ENCODE results near the gene AQP7. TPM values are rescaled to one million over a fixed set of nuclear protein-coding genes. Genes with fewer than 3 reads are reported as not detected.
"Not testable (repeated sequence)": the region's sequence is repeated elsewhere in the genome, so short reads cannot be mapped to it uniquely, and the experiment has no call there.

AQP7 gene
- under 1 TPM; 0.23 to 0.35 TPM for total RNA-seq

- peak within 1 kb of the TSS; percentile 57 for H3K27ac Mint-ChIP-seq
- H3K4me1 Mint-ChIP-seq: peaks cover 18% of the 10 kb centered on the region
- POLR2A ChIA-PET; H3K4me3 Mint-ChIP-seq; H3K36me3 Mint-ChIP-seq (ENCODE audit: low read depth); H3K9me3 Mint-ChIP-seq; DNase-seq; H3K27me3 Mint-ChIP-seq: not testable (repeated sequence)
- CTCF ChIA-PET: interaction anchor here (1.3 to 4.8 kb wide), 5 partner anchors 13 to 70 kb away, joined by 4 to 51 read pairs (median 18); partner anchors contain the start of gene AQP3
These were observed at the start of gene AQP7 for GRCh38 chr9:33402371-33402770. TSS of gene AQP7 (minus strand) at chr9:33402568. CDS start at chr9:33401262, 1,306 bp downstream.

GRCh38 chr9:33450621-33451146 is 48.3 kb upstream of the AQP7 start:
- Mint-ChIP-seq H3K4me3 (no peak overlapping the region), H3K36me3 (ENCODE audit: low read depth) (peaks cover 16% of the 10 kb centered on the region), H3K27ac (no peak overlapping the region), H3K9me3 (no peaks in the 10 kb centered on the region), H3K27me3 (no peaks in the 10 kb centered on the region), H3K4me1 (peaks cover 67% of the 10 kb centered on the region)
- ChIA-PET CTCF (interaction anchor here (0.7 to 12.3 kb wide), 9 partner anchors 10 to 161 kb away, joined by 3 to 132 read pairs (median 5); partner anchors contain the start of gene NFX1), POLR2A (no interaction called here)
- no peak for DNase-seq

GRCh38 chr9:33449715-33450114 is 47.3 kb upstream of the AQP7 start:
- Mint-ChIP-seq H3K27ac (no peak overlapping the region), H3K4me1 (peaks cover 73% of the 10 kb centered on the region), H3K36me3 (ENCODE audit: low read depth) (peaks cover 25% of the 10 kb centered on the region), H3K27me3 (no peaks in the 10 kb centered on the region), H3K4me3 (no peak overlapping the region), H3K9me3 (no peaks in the 10 kb centered on the region)
- no peak for DNase-seq
- ChIA-PET CTCF (interaction anchor here (1.2 to 12.3 kb wide), 7 partner anchors 10 to 74 kb away, joined by 3 to 132 read pairs (median 5); partner anchors contain the start of gene NOL6), POLR2A (no interaction called here)

- H3K4me1 Mint-ChIP-seq: peaks cover 71% of the 10 kb centered on the region
- peak overlapping the region; percentile 97 for H3K27ac Mint-ChIP-seq
- DNase-seq: no peak
- no peaks in the 10 kb centered on the region for H3K9me3 Mint-ChIP-seq
- ChIA-PET CTCF (interaction anchor here (0.6 to 12.3 kb wide), 14 partner anchors 9 to 229 kb away, joined by 3 to 132 read pairs (median 6); partner anchors contain the start of gene NOL6), POLR2A (interaction anchor here (1.7 kb wide), 1 partner anchor 32 kb away, joined by 9 read pairs; no protein-coding TSS in a partner anchor)
- peak overlapping the region; percentile 94 for H3K4me3 Mint-ChIP-seq
- H3K27me3 Mint-ChIP-seq: no peaks in the 10 kb centered on the region
- H3K36me3 Mint-ChIP-seq (ENCODE audit: low read depth): peaks cover 37% of the 10 kb centered on the region
These were observed 45.6 kb upstream of the AQP7 start for GRCh38 chr9:33447799-33448553.

GRCh38 chr9:33446946-33447798 is 44.8 kb upstream of the AQP7 start, which contains the start of gene AQP3:
TSS of gene AQP3 (minus strand) at chr9:33447593. CDS start at chr9:33447530, 63 bp downstream.
- CTCF ChIA-PET: interaction anchor here (0.7 to 12.3 kb wide), 13 partner anchors 10 to 160 kb away, joined by 3 to 132 read pairs (median 7); partner anchors contain the start of gene NOL6
- H3K9me3 Mint-ChIP-seq: no peaks in the 10 kb centered on the region
- no peaks in the 10 kb centered on the region for H3K27me3 Mint-ChIP-seq

GRCh38 chr9:33446240-33446945 is 44.0 kb upstream of the AQP7 start:
- DNase-seq: peak; percentile 71
- POLR2A ChIA-PET: interaction anchor here (1.7 kb wide), 1 partner anchor 30 kb away, joined by 9 read pairs; no protein-coding TSS in a partner anchor
- H3K27ac Mint-ChIP-seq: peak overlapping the region; percentile 97
- no peaks in the 10 kb centered on the region for H3K9me3 Mint-ChIP-seq
- H3K27me3 Mint-ChIP-seq: no peaks in the 10 kb centered on the region
- CTCF ChIA-PET: interaction anchor here (0.8 to 12.3 kb wide), 6 partner anchors 11 to 43 kb away, joined by 3 to 132 read pairs (median 10); partner anchors contain the start of gene NOL6
- H3K4me1 Mint-ChIP-seq: peaks cover 70% of the 10 kb centered on the region
- H3K36me3 Mint-ChIP-seq (ENCODE audit: low read depth): peaks cover 51% of the 10 kb centered on the region
- H3K4me3 Mint-ChIP-seq: peak overlapping the region; percentile 94

More at GRCh38 chr9:33446946-33447798, 44.8 kb upstream of the AQP7 start, which contains the start of gene AQP3:
- POLR2A ChIA-PET: interaction anchor here (1.7 kb wide), 1 partner anchor 31 kb away, joined by 9 read pairs; no protein-coding TSS in a partner anchor
- DNase-seq: peak; percentile 85
- Mint-ChIP-seq H3K36me3 (ENCODE audit: low read depth) (peaks cover 43% of the 10 kb centered on the region), H3K4me3 (peak within 1 kb of the TSS; percentile 94), H3K4me1 (peaks cover 67% of the 10 kb centered on the region), H3K27ac (peak within 1 kb of the TSS; percentile 97)

GRCh38 chr9:33445389-33446239 is 43.2 kb upstream of the AQP7 start:
- no peaks in the 10 kb centered on the region for H3K9me3 Mint-ChIP-seq
- H3K4me1 Mint-ChIP-seq: peaks cover 71% of the 10 kb centered on the region
- peak overlapping the region; percentile 97 for H3K27ac Mint-ChIP-seq
- DNase-seq: peak; percentile 22
- H3K36me3 Mint-ChIP-seq (ENCODE audit: low read depth): peaks cover 53% of the 10 kb centered on the region
- no peaks in the 10 kb centered on the region for H3K27me3 Mint-ChIP-seq
- POLR2A ChIA-PET: no interaction called here
- CTCF ChIA-PET: interaction anchor here (0.6 to 4.8 kb wide), 2 partner anchors 26 to 30 kb away, joined by 3 to 19 read pairs; no protein-coding TSS in a partner anchor
- H3K4me3 Mint-ChIP-seq: peak overlapping the region; percentile 94

GRCh38 chr9:33443464-33444154 is 41.2 kb upstream of the AQP7 start:
- POLR2A ChIA-PET: no interaction called here
- DNase-seq: no peak
- H3K4me1 Mint-ChIP-seq: peaks cover 82% of the 10 kb centered on the region
- H3K36me3 Mint-ChIP-seq (ENCODE audit: low read depth): peaks cover 63% of the 10 kb centered on the region
- H3K9me3 Mint-ChIP-seq: no peaks in the 10 kb centered on the region
- H3K27ac Mint-ChIP-seq: peak overlapping the region; percentile 26
- H3K27me3 Mint-ChIP-seq: no peaks in the 10 kb centered on the region
- H3K4me3 Mint-ChIP-seq: no peak overlapping the region
- CTCF ChIA-PET: interaction anchor here (2.6 to 4.8 kb wide), 2 partner anchors 9 to 28 kb away, joined by 19 to 21 read pairs; no protein-coding TSS in a partner anchor

GRCh38 chr9:33443047-33443446 is 40.7 kb upstream of the AQP7 start:
- CTCF ChIA-PET: interaction anchor here (1.3 to 4.8 kb wide), 3 partner anchors 9 to 31 kb away, joined by 3 to 21 read pairs (median 19); partner anchors contain the start of gene NOL6

GRCh38 chr9:33442125-33442524 is 39.8 kb upstream of the AQP7 start:
- Mint-ChIP-seq H3K4me3 (no peak overlapping the region), H3K27me3 (no peaks in the 10 kb centered on the region), H3K36me3 (ENCODE audit: low read depth) (peaks cover 62% of the 10 kb centered on the region), H3K27ac (no peak overlapping the region), H3K4me1 (peaks cover 79% of the 10 kb centered on the region), H3K9me3 (no peaks in the 10 kb centered on the region)
- ChIA-PET CTCF (interaction anchor here (0.9 to 4.8 kb wide), 6 partner anchors 10 to 32 kb away, joined by 3 to 21 read pairs (median 4); partner anchors contain the start of gene NOL6), POLR2A (no interaction called here)
- DNase-seq: no peak

More at GRCh38 chr9:33443047-33443446, 40.7 kb upstream of the AQP7 start:
- H3K36me3 Mint-ChIP-seq (ENCODE audit: low read depth): peaks cover 63% of the 10 kb centered on the region
- peaks cover 77% of the 10 kb centered on the region for H3K4me1 Mint-ChIP-seq
- POLR2A ChIA-PET: no interaction called here
- no peaks in the 10 kb centered on the region for H3K27me3 Mint-ChIP-seq
- no peak overlapping the region for H3K4me3 Mint-ChIP-seq
- no peaks in the 10 kb centered on the region for H3K9me3 Mint-ChIP-seq
- H3K27ac Mint-ChIP-seq: no peak overlapping the region
- no peak for DNase-seq
